ENCODE measurements around the gene EIF4EBP2.
A peak's percentile ranks its signal among the peaks of the same experiment; 100 is the strongest.

The EIF4EBP2 gene

GRCh38 chr10:70477661-70478162 lies 73.8 kb downstream of the EIF4EBP2 start:
- peak overlapping the region; percentile 86 for H3K27ac Mint-ChIP-seq

More at GRCh38 chr10:70477661-70478162, 73.8 kb downstream of the EIF4EBP2 start:
- H3K36me3 Mint-ChIP-seq (ENCODE audit: low read depth), result no peaks in the 10 kb centered on the region
- H3K4me3 Mint-ChIP-seq, result peak overlapping the region; percentile 72
- peaks cover 49% of the 10 kb centered on the region for H3K4me1 Mint-ChIP-seq
- ATAC-seq (peak; percentile 42), DNase-seq (peak; percentile 75)
- H3K27me3 Mint-ChIP-seq, result peaks cover 21% of the 10 kb centered on the region
- H3K9me3 Mint-ChIP-seq, result no peaks in the 10 kb centered on the region
